Right lobe of liver (tissue), 6 donors: Measurements from ENCODE around the gene DNAJB6. TPM values are rescaled to one million over a fixed set of nuclear protein-coding genes. Genes with fewer than 3 reads are reported as not detected.
A peak's percentile ranks its signal among the peaks of the same experiment; 100 is the strongest.

ENCODE experiments used
- ATAC-seq, 4 donors: fragments of 200-7000 bp; cut with Tn5 transposase; one replicate each; pipeline ENCODE4 v1.9.1; 2020; ENCODE audit warnings: mild to moderate bottlenecking in 4 of 4, moderate library complexity in 4 of 4
- DNase-seq, 3 donors: peaks; one replicate each; pipeline ENCODE4 v3.0.0-alpha.2; 2020
- H3K27ac ChIP-seq, 3 donors: fragments of 200-600 bp; one replicate each; pipeline ENCODE4 v1.8.0; 2022
- H3K27me3 ChIP-seq, 2 donors: fragments of 200-600 bp; one replicate each; pipeline ENCODE4 v1.8.0; 2022
- H3K36me3 ChIP-seq, 4 donors: fragments of 200-600 bp; sonication (generic) in 1 of 4; one replicate each; pipeline versions ENCODE4 v1.5.1 to v1.8.0; 2017 to 2022; ENCODE audit warnings: control low read depth in 1 of 4
- H3K4me1 ChIP-seq, 4 donors: fragments of 200-600 bp; sonication (generic) in 1 of 4; one replicate each; pipeline versions ENCODE4 v1.5.1 to v1.8.0; 2017 to 2022; ENCODE audit warnings: control low read depth in 1 of 4
- H3K4me3 ChIP-seq, 3 donors: fragments of 200-600 bp; one replicate each; pipeline ENCODE4 v1.8.0; 2022
- H3K9me3 ChIP-seq, 4 donors: fragments of 200-600 bp; sonication (generic) in 1 of 4; one replicate each; pipeline versions ENCODE4 v1.5.1 to v1.8.0; 2017 to 2022; ENCODE audit warnings: control low read depth in 1 of 4
- POLR2A ChIP-seq: fragments of 450-650 bp; IDR thresholded peaks from one replicate; pipeline ENCODE4 v1.6.1; 2017; ENCODE audit warnings: antibody characterized with exemption, mild to moderate bottlenecking
- WGBS: methylation state at CpG from one replicate; pipeline ENCODE4 v1.1.6; 2018; ENCODE audit warnings: low coverage, low lambda C conversion rate; ENCODE audit not compliant: insufficient coverage; ENCODE audit errors: missing lambda C conversion rate; 5-methylcytosine and 5-hydroxymethylcytosine counted together
- intact Hi-C, 2 donors: fragments of 100-400 bp; cut with DNase I; formaldehyde crosslinking; loops; one replicate each; pipeline versions ENCODE4 v1.11.2 to v1.14.1; 2022
- total RNA-seq, 6 experiments: library from RNA; depleted of rRNA in 2 of 6; stranded (reverse); fragments of >200 nt in 2 of 6; fragmentation: NEBNext Ultra II Directional in 3 of 6; extraction: Animal tissue kit (Norgen Biotek cat#: 25700) in 3 of 6; gene quantifications; one replicate each; pipeline versions ENCODE4 v1.1.0 to v1.2.4, GENCODE V29; 2016 to 2023
- TF ChIP-seq, protein P1 (sequence below), 4 donors: fragments of 200-600 bp in 3 of 4; fragments of 450-650 bp in 1 of 4; IDR thresholded peaks; one replicate each; pipeline versions ENCODE4 v1.5.1 to v1.8.0; 2016 to 2022; ENCODE audit warnings: antibody characterized with exemption in 4 of 4, mild to moderate bottlenecking in 2 of 4
- donor health status: DM: no; HTN: yes; CAD: no.
- donor health status: DM: no; HTN: no; CAD: no.
- donor health status: DM: no; HTN: no; CAD: no.
- donor health status: DM: no; HTN: yes; CAD: no.
- donor health status: DM: no; HTN: yes; CAD: no.

The DNAJB6 gene
- total RNA-seq, 6 experiments from 2014 or later, result 24.5 to 38.0 (median 35.2) TPM

DNA sequence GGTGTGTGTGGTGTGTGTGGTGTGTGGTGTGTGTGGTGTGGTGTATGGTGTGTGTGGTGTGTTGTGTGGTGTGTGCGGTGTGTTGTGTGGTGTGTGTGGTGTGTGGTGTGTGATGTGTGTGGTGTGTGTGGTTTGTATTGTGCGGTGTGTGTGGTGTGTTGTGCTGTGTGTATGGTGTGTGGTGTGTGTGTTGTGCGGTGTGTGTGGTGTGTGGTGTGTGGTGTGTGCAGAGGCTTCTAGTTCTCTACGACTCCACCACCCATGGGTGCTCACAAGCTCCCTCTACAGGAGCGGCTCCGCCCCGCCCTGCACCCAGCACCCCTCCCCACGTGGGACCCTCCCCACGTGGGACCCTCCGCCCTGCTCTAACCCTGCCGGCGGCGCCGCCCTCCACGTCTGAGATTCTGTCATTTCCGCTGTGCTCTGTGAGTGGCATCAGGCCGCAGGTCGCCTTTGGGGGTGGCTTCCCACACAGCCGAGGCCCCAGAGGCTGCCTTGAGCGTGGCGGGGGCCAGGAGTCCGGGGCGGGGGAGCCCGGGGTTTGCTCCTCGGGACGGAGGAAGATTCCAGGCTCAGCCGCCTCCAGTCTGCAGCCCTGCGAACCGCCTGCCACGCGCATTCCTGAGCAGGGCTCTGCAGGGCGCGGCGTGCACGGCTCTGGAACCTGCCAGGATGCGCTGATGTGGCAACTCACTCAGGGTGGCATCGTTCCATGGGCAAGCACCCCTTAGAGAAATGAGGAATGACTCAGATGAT lies 37.0 kb upstream of the DNAJB6 start:
- Histone ChIP-seq H3K36me3 (no peaks in the 10 kb centered on the region), H3K27me3 (no peaks in the 10 kb centered on the region), H3K9me3 (no peaks in the 10 kb centered on the region), H3K27ac (no peak overlapping the region), H3K4me1 (no peaks in the 10 kb centered on the region), H3K4me3 (no peak overlapping the region)
- DNase-seq, result no peak
- 64% methylated on average over 3 of the region's 37 CpGs for WGBS
- intact Hi-C loops, result no loop called here
- ATAC-seq, result no peak
- TF ChIP-seq POLR2A, result no peak
- TF ChIP-seq, protein P1, sequence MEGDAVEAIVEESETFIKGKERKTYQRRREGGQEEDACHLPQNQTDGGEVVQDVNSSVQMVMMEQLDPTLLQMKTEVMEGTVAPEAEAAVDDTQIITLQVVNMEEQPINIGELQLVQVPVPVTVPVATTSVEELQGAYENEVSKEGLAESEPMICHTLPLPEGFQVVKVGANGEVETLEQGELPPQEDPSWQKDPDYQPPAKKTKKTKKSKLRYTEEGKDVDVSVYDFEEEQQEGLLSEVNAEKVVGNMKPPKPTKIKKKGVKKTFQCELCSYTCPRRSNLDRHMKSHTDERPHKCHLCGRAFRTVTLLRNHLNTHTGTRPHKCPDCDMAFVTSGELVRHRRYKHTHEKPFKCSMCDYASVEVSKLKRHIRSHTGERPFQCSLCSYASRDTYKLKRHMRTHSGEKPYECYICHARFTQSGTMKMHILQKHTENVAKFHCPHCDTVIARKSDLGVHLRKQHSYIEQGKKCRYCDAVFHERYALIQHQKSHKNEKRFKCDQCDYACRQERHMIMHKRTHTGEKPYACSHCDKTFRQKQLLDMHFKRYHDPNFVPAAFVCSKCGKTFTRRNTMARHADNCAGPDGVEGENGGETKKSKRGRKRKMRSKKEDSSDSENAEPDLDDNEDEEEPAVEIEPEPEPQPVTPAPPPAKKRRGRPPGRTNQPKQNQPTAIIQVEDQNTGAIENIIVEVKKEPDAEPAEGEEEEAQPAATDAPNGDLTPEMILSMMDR (IDR thresholded peaks at IDR 0.05), result no peak

DNA sequence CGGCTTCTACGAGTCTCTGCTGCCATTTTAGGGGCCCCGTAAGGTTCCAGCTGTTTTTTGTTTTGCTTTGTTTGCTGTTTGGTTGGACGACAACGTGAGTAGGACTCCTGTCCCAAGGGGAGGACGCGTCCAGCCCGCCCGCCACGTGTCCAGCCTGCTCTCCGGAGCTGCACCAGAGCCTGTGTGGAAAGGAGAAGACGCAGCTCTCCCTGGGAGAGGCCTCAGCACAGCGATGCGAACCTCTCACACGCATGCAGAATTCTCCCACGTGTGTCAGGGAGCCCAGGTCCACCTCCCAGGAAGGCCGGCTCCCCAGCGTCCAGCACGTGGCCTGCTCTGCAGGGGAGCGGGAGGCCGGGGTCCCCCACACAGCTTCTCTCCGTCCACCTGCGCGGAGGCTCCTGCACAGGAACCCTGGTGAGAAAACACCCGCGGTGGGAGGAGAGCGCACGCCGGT lies 36.4 kb upstream of the DNAJB6 start:
- no peaks in the 10 kb centered on the region for H3K27me3 ChIP-seq
- no peaks in the 10 kb centered on the region for H3K9me3 ChIP-seq
- ATAC-seq (no peak), DNase-seq (no peak)
- H3K36me3 ChIP-seq, result no peaks in the 10 kb centered on the region
- no peak for TF ChIP-seq POLR2A
- TF ChIP-seq, protein P1 (IDR thresholded peaks at IDR 0.05), result no peak
- WGBS, result 59% methylated on average over 4 of the region's 29 CpGs
- no peak overlapping the region for H3K27ac ChIP-seq
- no peak overlapping the region for H3K4me3 ChIP-seq
- intact Hi-C loops, result no loop called here
- no peaks in the 10 kb centered on the region for H3K4me1 ChIP-seq

DNA sequence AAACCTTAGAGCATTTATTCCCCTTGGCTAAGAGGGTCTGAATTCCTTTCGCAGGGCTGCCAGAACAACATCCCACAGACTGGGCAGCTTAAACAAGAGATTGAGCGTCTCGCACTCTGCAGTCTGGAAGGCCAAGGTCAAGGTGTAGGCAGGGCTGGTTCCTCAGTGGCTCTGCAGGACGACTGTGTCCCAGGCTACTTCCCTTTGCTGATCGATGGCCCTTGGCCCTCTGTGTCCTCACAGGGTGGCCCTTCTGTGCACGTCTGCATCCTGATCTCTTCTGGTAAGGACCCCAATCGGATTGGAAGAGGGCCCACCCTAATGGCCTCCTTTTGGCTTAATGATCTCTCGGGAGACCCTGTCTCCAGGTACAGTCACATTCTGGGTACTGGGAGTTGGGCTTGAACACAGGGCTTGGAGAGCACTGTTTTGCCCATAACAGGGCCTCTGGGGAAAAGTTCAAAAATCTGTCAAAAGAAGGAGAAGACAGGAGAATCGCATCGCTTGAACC lies 35.1 kb upstream of the DNAJB6 start:
- ATAC-seq (no peak), DNase-seq (no peak)
- no peak for TF ChIP-seq POLR2A
- no peaks in the 10 kb centered on the region for H3K27me3 ChIP-seq
- H3K27ac ChIP-seq, result no peak overlapping the region
- H3K4me3 ChIP-seq, result no peak overlapping the region
- 36% methylated on average over 5 of the region's 10 CpGs for WGBS
- no peaks in the 10 kb centered on the region for H3K4me1 ChIP-seq
- H3K36me3 ChIP-seq, result no peaks in the 10 kb centered on the region
- H3K9me3 ChIP-seq, result no peaks in the 10 kb centered on the region
- intact Hi-C loops, result no loop called here

- ATAC-seq (peak in 1 of 4 donors; percentile 26), DNase-seq (no peak)
- 72% methylated on average over 18 of the region's 27 CpGs for WGBS
- Histone ChIP-seq H3K4me3 (no peak overlapping the region), H3K27ac (no peak overlapping the region), H3K4me1 (no peaks in the 10 kb centered on the region), H3K36me3 (no peaks in the 10 kb centered on the region), H3K27me3 (no peaks in the 10 kb centered on the region), H3K9me3 (no peaks in the 10 kb centered on the region)
- intact Hi-C loops, result no loop called here
- no peak for TF ChIP-seq POLR2A
- TF ChIP-seq, protein P1 (IDR thresholded peaks at IDR 0.05), result no peak
Observed at GRCh38 chr7:157306846-157307838, 29.7 kb upstream of the DNAJB6 start.
